Bone marrow (tissue), 2 donors: ENCODE data around the gene SNHG17.

Experiments
- DNase-seq, 2 donors: peaks; one replicate each; lab custom pipeline; 2025; lab: John Stamatoyannopoulos, UW

Gene SNHG17

GRCh38 chr20:38373231-38373867 is 61.8 kb downstream of the SNHG17 start:
- DNase-seq = no peak

- no peak for DNase-seq
Measured at GRCh38 chr20:38372806-38373205, 62.3 kb downstream of the SNHG17 start.
